H9 (cell line): ENCODE results near the gene NXN. TPM values are rescaled to one million over a fixed set of nuclear protein-coding genes. Genes with fewer than 3 reads are reported as not detected.

Experiments
- DNase-seq: peaks from one replicate; pipeline ENCODE4 v3.0.0-alpha.2; 2017
- H2AFZ ChIP-seq: one replicate; pipeline ENCODE4 v1.6.1; 2013; ENCODE audit warnings: mild to moderate bottlenecking, low read length, control low read depth, moderate library complexity
- H2AK5ac ChIP-seq: 2 replicates; pipeline ENCODE4 v1.6.1; 2013; ENCODE audit warnings: low read length, control low read depth, mixed read lengths; ENCODE audit not compliant: insufficient read length
- H2BK120ac ChIP-seq: one replicate; pipeline ENCODE4 v1.6.1; 2013; ENCODE audit warnings: low read depth, mild to moderate bottlenecking, low read length, control low read depth, inconsistent platforms; ENCODE audit not compliant: poor library complexity, severe bottlenecking
- H2BK12ac ChIP-seq: 2 replicates; pipeline ENCODE4 v1.6.1; 2013; ENCODE audit warnings: low read length, control low read depth, mixed read lengths, low read depth; ENCODE audit not compliant: insufficient read length
- H2BK15ac ChIP-seq: 2 replicates; pipeline ENCODE4 v1.6.1; 2013; ENCODE audit warnings: low read depth, low read length, control low read depth
- H2BK20ac ChIP-seq: one replicate; pipeline ENCODE4 v1.6.1; 2013; ENCODE audit warnings: low read depth, mild to moderate bottlenecking, low read length, control low read depth, inconsistent platforms; ENCODE audit not compliant: poor library complexity, severe bottlenecking
- H2BK5ac ChIP-seq: 2 replicates; pipeline ENCODE4 v1.6.1; 2013; ENCODE audit warnings: low read length, control low read depth, mixed read lengths; ENCODE audit not compliant: insufficient read length
- H3K14ac ChIP-seq: 2 replicates; pipeline ENCODE4 v1.6.1; 2013; ENCODE audit warnings: low read length, control low read depth; ENCODE audit not compliant: insufficient read depth
- H3K18ac ChIP-seq: 2 replicates; pipeline ENCODE4 v1.6.1; 2013; ENCODE audit warnings: low read depth, mild to moderate bottlenecking, mixed read lengths, low read length, control low read depth; ENCODE audit not compliant: insufficient read length
- H3K23ac ChIP-seq: 2 replicates; pipeline ENCODE4 v1.6.1; 2013; ENCODE audit warnings: low read length, control low read depth, mixed read lengths, low read depth; ENCODE audit not compliant: insufficient read length
- H3K23me2 ChIP-seq: 2 replicates; pipeline ENCODE4 v1.6.1; 2013; ENCODE audit warnings: low read depth, mild to moderate bottlenecking, mixed read lengths, low read length, control low read depth; ENCODE audit not compliant: insufficient read length, poor library complexity, severe bottlenecking
- H3K27ac ChIP-seq: 2 replicates; pipeline ENCODE4 v1.5.1; 2013; ENCODE audit warnings: low read length, control low read depth, mixed read lengths, low read depth; ENCODE audit not compliant: insufficient read length
- H3K27me3 ChIP-seq: 2 replicates; pipeline ENCODE4 v1.6.1; 2013; ENCODE audit warnings: low read length, control low read depth, inconsistent platforms; ENCODE audit not compliant: insufficient read depth
- H3K4ac ChIP-seq: 2 replicates; pipeline ENCODE4 v1.6.1; 2013; ENCODE audit warnings: low read depth, mild to moderate bottlenecking, control low read depth, inconsistent platforms, low read length, moderate library complexity
- H3K4me1 ChIP-seq: 2 replicates; pipeline ENCODE4 v1.6.1; 2013; ENCODE audit warnings: low read length, control low read depth, inconsistent platforms; ENCODE audit not compliant: insufficient read depth
- H3K4me2 ChIP-seq: 2 replicates; pipeline ENCODE4 v1.6.1; 2013; ENCODE audit warnings: low read length, control low read depth, mixed read lengths; ENCODE audit not compliant: insufficient read length, insufficient read depth
- H3K56ac ChIP-seq: 2 replicates; pipeline ENCODE4 v1.6.1; 2013; ENCODE audit warnings: low read depth, mild to moderate bottlenecking, mixed read lengths, low read length, control low read depth; ENCODE audit not compliant: insufficient read length
- H3K79me1 ChIP-seq: 2 replicates; pipeline ENCODE4 v1.6.1; 2013; ENCODE audit warnings: low read depth, mild to moderate bottlenecking, moderate library complexity, low read length, control low read depth, inconsistent platforms; ENCODE audit not compliant: insufficient read depth, poor library complexity, severe bottlenecking
- H3K79me2 ChIP-seq: 2 replicates; pipeline ENCODE4 v1.6.1; 2013; ENCODE audit warnings: low read length, control low read depth, inconsistent platforms; ENCODE audit not compliant: insufficient read depth
- H3K9ac ChIP-seq: 2 replicates; pipeline ENCODE4 v1.6.1; 2013; ENCODE audit warnings: low read length, control low read depth, mixed read lengths; ENCODE audit not compliant: insufficient read length; ENCODE audit errors: extremely low read depth
- H3K9me3 ChIP-seq: one replicate; pipeline ENCODE4 v1.6.1; 2013; ENCODE audit warnings: low read depth, low read length, inconsistent platforms; ENCODE audit not compliant: control insufficient read depth
- H3T11ph ChIP-seq: one replicate; pipeline ENCODE4 v1.6.1; 2013; ENCODE audit warnings: mild to moderate bottlenecking, low read length, control low read depth, inconsistent platforms
- H4K20me1 ChIP-seq: one replicate; pipeline ENCODE4 v1.6.1; 2013; ENCODE audit not compliant: control insufficient read depth, insufficient read length, insufficient read depth
- H4K5ac ChIP-seq: 2 replicates; pipeline ENCODE4 v1.6.1; 2013; ENCODE audit warnings: low read depth, mild to moderate bottlenecking, mixed read lengths, low read length, control low read depth; ENCODE audit not compliant: insufficient read length
- H4K8ac ChIP-seq: replicated peaks from 2 replicates; pipeline ENCODE4 v1.6.1; 2013; ENCODE audit warnings: low read length, control low read depth, mixed read lengths, low read depth; ENCODE audit not compliant: insufficient read length
- H4K91ac ChIP-seq: 2 replicates; pipeline ENCODE4 v1.6.1; 2013; ENCODE audit warnings: low read depth, mild to moderate bottlenecking, moderate library complexity, mixed read lengths, low read length, control low read depth; ENCODE audit not compliant: insufficient read length
- H3K27ac Mint-ChIP-seq, 3 experiments: 2 replicates in 2 of 3; 3 replicates in 1 of 3; pipeline ENCODE4 v1.8.0; 2020 to 2021; ENCODE audit warnings: mixed read lengths in 3 of 3, mild to moderate bottlenecking in 1 of 3, moderate library complexity in 1 of 3
- H3K27me3 Mint-ChIP-seq: 2 replicates; pipeline ENCODE4 v1.8.0; 2021; ENCODE audit warnings: low read depth, mild to moderate bottlenecking, moderate library complexity, mixed read lengths
- H3K36me3 Mint-ChIP-seq, 3 experiments: 2 replicates in 2 of 3; 3 replicates in 1 of 3; pipeline ENCODE4 v1.8.0; 2020 to 2021; ENCODE audit warnings: low read depth in 3 of 3, mixed read lengths in 3 of 3; ENCODE audit not compliant: insufficient read depth in 1 of 3
- H3K4me1 Mint-ChIP-seq, 2 experiments: 2 replicates each; pipeline ENCODE4 v1.8.0; 2020; ENCODE audit warnings: mixed read lengths in 2 of 2
- H3K4me3 Mint-ChIP-seq, 2 experiments: 2 replicates in 1 of 2; 3 replicates in 1 of 2; pipeline ENCODE4 v1.8.0; 2020 to 2021; ENCODE audit warnings: mild to moderate bottlenecking in 2 of 2, mixed read lengths in 2 of 2, moderate library complexity in 1 of 2
- H3K9me3 Mint-ChIP-seq, 2 experiments: 2 replicates in 1 of 2; 3 replicates in 1 of 2; pipeline ENCODE4 v1.8.0; 2020; ENCODE audit warnings: mild to moderate bottlenecking in 2 of 2, mixed read lengths in 2 of 2, moderate library complexity in 1 of 2
- CTCF ChIP-seq: fragments of 200-600 bp; sonication (generic); conservative IDR thresholded peaks from 3 replicates; pipeline ENCODE4 v1.8.0; 2021; ENCODE audit warnings: antibody characterized with exemption, mild to moderate bottlenecking
- WGBS: extraction: QIAGEN DNeasy Blood & Tissue Kit; methylation state at CpG from one replicate; pipeline ENCODE4 v1.1.7; 2013; ENCODE audit warnings: missing lambda C conversion rate, low lambda C conversion rate, mixed read lengths; ENCODE audit not compliant: insufficient read length; ENCODE audit errors: extremely low coverage; 5-methylcytosine and 5-hydroxymethylcytosine counted together
- total RNA-seq: library from RNA; stranded (reverse); gene quantifications from 2 replicates; pipeline ENCODE4 v1.2.1, GENCODE V29; 2021

NXN gene
- total RNA-seq, 1 experiment from 2014 or later = 93.6 TPM

DNA sequence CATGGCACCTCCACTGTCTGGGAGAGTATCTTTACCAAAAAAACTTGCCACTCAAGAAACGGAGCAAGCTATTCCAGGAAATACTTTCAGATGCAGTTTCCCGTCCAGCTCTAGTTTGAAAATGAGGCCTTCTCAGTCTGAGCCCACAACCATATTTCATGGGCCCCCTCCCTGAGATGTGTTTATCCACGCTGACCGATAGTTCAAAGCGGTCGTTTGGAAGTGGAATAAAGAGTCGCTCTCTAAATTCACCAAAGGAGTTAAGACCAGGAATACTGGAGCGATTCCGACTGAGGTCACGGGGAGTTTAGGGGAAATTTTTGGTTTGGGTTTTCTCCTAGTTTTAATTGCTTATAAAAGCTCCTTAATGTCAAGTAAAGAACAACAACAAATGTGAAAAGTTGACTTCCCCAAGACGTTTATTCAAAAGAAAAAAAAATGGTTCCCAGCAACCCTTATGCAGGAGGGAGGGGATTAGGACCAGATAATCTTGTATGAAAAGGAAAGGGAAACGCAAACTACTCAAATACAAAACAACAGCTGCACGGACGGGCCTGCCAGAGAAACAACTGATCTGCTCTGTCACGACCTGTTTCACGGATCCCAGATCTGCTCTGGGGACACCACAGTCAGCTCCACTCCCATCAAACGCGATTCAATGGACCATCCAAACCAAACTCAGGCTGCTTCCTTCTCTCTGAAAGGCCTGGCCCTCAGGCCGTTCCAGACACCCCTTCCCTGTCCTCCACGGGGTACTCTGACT lies 120.3 kb downstream of the NXN start:
- no peak overlapping the region for H3K14ac ChIP-seq
- no peaks in the 10 kb centered on the region for H3K27me3 ChIP-seq
- H2BK12ac ChIP-seq = peak overlapping the region; percentile 25
- no peak overlapping the region for H2AK5ac ChIP-seq
- no CpG with 5 or more reads among the region's 20 CpGs for WGBS
- no peaks in the 10 kb centered on the region for H3K9me3 ChIP-seq
- H3K4me1 ChIP-seq = no peaks in the 10 kb centered on the region
- H3K79me1 ChIP-seq = peaks cover 3% of the 10 kb centered on the region
- H2AFZ ChIP-seq = no peak overlapping the region
- no peak overlapping the region for H4K5ac ChIP-seq
- Mint-ChIP-seq H3K27me3 (no peaks in the 10 kb centered on the region; the same call in 1 of the 2 replicates), H3K9me3 (no peaks in the 10 kb centered on the region; a peak in 1 of 5 replicates), H3K4me3 (no peak overlapping the region), H3K27ac (peak overlapping the region; percentile 52 to 94 (median 93); a peak in 6 of 7 replicates), H3K36me3 (peaks cover 1 to 20% (median 7%) of the 10 kb centered on the region in 3 experiments; a peak in 6 of 7 replicates), H3K4me1 (peaks cover 19 to 20% of the 10 kb centered on the region in 2 experiments)
- no peak overlapping the region for H4K91ac ChIP-seq
- H3K18ac ChIP-seq = no peak overlapping the region
- no peak overlapping the region for H3K9ac ChIP-seq
- H3K23ac ChIP-seq = no peak overlapping the region
- no peaks in the 10 kb centered on the region for H4K20me1 ChIP-seq
- H3T11ph ChIP-seq = no peak overlapping the region
- TF ChIP-seq CTCF = no peak
- no peak overlapping the region for H3K27ac ChIP-seq
- H2BK15ac ChIP-seq = no peak overlapping the region
- H3K23me2 ChIP-seq = no peaks in the 10 kb centered on the region
- H3K4me2 ChIP-seq = no peak overlapping the region
- H3K4ac ChIP-seq = no peak overlapping the region
- H3K56ac ChIP-seq = no peak overlapping the region
- DNase-seq = no peak
- H4K8ac ChIP-seq = no peak overlapping the region
- H2BK120ac ChIP-seq = no peak overlapping the region
- peaks cover 3% of the 10 kb centered on the region; the same call in 1 of the 2 replicates for H3K79me2 ChIP-seq
- H2BK5ac ChIP-seq = no peak overlapping the region
- no peak overlapping the region for H2BK20ac ChIP-seq
